ENCODE data around the gene CNTN5. TPM values are rescaled to one million over a fixed set of nuclear protein-coding genes. Genes with fewer than 3 reads are reported as not detected.
"Not testable (repeated sequence)": the region's sequence is repeated elsewhere in the genome, so short reads cannot be mapped to it uniquely, and the experiment has no call there.

CNTN5 gene
- total RNA-seq, 4 donors from 2014 or later: not detected

DNA sequence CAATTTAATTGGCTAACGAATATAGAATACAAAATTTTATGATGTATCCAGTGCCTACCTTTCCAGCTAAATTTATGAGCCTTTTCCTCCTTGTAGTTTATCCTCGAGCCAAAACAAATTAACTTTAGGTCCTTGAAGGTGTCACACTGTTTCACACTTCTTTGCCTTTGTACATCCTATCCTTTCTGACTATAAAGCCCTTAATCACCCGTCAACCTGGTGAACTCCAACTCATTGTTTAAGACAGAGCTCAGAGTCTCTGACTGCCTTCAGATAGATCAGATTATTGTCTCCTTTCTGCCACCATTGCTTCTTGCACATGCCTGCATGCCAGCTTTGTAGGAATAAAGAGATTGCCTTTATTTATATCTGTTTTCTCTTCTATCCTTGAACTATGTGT lies 58.8 kb downstream of the CNTN5 start:
- TF ChIP-seq POLR2A (IDR thresholded peaks at IDR 0.05): no peak
- TF ChIP-seq, protein P1, sequence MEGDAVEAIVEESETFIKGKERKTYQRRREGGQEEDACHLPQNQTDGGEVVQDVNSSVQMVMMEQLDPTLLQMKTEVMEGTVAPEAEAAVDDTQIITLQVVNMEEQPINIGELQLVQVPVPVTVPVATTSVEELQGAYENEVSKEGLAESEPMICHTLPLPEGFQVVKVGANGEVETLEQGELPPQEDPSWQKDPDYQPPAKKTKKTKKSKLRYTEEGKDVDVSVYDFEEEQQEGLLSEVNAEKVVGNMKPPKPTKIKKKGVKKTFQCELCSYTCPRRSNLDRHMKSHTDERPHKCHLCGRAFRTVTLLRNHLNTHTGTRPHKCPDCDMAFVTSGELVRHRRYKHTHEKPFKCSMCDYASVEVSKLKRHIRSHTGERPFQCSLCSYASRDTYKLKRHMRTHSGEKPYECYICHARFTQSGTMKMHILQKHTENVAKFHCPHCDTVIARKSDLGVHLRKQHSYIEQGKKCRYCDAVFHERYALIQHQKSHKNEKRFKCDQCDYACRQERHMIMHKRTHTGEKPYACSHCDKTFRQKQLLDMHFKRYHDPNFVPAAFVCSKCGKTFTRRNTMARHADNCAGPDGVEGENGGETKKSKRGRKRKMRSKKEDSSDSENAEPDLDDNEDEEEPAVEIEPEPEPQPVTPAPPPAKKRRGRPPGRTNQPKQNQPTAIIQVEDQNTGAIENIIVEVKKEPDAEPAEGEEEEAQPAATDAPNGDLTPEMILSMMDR (IDR thresholded peaks at IDR 0.05): no peak
- WGBS, 2 donors: 58 to 59% methylated on average over 3 of the region's 3 CpGs
- H3K4me3 ChIP-seq (ENCODE audit: low read depth, poor library complexity, severe bottlenecking): no peak overlapping the region
- intact Hi-C loops (cut with DNase I; ENCODE audit: low total_unique reads): no loop called here
- DNase-seq (ENCODE audit: low spot score in 2 of 2): no peak

DNA sequence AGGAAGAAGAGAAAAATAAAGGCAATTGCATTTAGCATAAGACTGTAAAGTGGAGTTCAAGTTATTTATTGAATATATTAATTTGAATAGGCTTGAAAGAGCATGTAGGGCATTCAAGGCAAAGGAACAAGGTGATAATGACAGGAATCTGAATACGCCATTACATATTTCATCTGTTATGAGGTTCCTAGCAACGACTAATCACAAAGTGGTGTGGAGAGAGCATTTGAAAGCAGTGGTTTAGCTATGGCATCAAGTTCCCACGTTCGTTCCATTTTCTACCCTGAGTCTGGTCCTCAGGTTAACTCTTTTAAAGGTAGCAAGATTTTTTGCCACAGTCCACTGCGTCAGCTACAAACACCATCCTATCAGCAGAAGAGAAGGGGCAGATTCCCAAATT lies 59.4 kb downstream of the CNTN5 start:
- H3K4me3 ChIP-seq (ENCODE audit: low read depth, poor library complexity, severe bottlenecking): no peak overlapping the region
- no peak for TF ChIP-seq POLR2A (IDR thresholded peaks at IDR 0.05)
- TF ChIP-seq, protein P1 (IDR thresholded peaks at IDR 0.05): no peak
- 75 to 80% methylated on average over 5 of the region's 5 CpGs for WGBS, 2 donors
- intact Hi-C loops (cut with DNase I; ENCODE audit: low total_unique reads): no loop called here
- DNase-seq (ENCODE audit: low spot score in 2 of 2): no peak

DNA sequence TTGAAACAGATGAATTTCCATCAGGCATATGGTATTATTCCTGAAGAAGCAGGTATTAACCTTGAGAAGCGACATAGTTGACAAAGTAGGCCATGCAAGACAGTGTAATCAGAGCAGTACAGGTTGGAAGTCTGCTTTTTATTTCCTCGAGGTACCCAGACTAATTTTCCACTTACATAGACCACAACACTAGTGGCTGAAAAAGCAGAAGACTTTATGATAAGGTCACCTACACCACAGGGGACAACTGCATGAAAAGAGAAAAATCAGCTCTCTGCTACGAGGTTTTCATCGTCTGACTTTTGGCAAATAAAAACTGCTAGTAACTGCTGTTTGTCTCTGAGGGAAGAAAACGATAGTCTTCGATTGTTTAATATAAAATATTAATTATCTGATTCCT lies 77.5 kb downstream of the CNTN5 start:
- TF ChIP-seq, protein P1 (IDR thresholded peaks at IDR 0.05): no peak
- no peak for TF ChIP-seq POLR2A (IDR thresholded peaks at IDR 0.05)
- WGBS, 2 donors: 75 to 80% methylated on average over 6 of the region's 6 CpGs
- no peak overlapping the region for H3K4me3 ChIP-seq (ENCODE audit: low read depth, poor library complexity, severe bottlenecking)
- no peak for DNase-seq (ENCODE audit: low spot score in 2 of 2)
- intact Hi-C loops (cut with DNase I; ENCODE audit: low total_unique reads): no loop called here

DNA sequence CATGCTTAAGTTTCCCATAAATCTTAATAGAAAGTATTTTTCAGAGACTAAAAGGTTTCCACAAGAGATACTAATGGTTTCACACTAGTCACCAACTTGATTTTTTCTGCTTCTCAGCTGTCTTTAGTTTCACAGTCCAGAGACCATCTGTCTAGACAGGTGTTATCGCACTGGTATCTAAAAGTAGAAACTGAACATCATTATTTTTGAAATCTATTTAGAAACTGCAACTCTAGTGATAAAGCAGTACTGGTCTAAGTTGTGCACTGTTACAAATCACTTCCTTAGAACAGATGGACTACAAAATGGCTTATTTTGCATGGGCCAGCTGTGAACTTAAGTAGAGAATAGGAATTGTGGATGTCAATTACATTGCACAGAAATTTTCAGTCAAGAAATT lies 78.0 kb downstream of the CNTN5 start:
- intact Hi-C loops (cut with DNase I; ENCODE audit: low total_unique reads): no loop called here

DNA sequence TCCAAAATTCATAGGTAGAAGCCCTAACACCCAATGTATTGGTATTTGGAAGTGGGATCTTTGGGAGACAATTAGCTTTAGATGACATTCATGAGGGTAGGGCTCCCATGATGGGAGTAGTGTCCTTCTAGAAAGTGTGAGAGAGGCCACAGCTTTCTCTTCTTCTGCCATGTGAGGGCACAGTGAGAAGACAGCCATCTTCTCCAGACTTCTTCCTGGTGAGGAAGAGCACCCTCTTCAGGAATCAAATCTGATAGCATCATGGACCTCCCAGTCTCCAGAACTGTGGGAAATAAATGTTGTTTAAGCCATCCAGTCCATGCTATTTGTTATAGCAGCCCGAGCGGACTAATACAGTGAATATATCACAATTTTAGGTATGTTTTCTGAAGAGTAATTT lies 96.9 kb downstream of the CNTN5 start:
- WGBS, 2 donors: 93 to 95% methylated on average over 2 of the region's 2 CpGs

More for the DNA sequence above, 78.0 kb downstream of the CNTN5 start:
- DNase-seq (ENCODE audit: low spot score in 2 of 2): no peak
- 75 to 84% methylated on average over 1 of the region's 1 CpG for WGBS, 2 donors
- TF ChIP-seq POLR2A (IDR thresholded peaks at IDR 0.05): no peak
- TF ChIP-seq, protein P1 (IDR thresholded peaks at IDR 0.05): no peak
- H3K4me3 ChIP-seq (ENCODE audit: low read depth, poor library complexity, severe bottlenecking): no peak overlapping the region

DNA sequence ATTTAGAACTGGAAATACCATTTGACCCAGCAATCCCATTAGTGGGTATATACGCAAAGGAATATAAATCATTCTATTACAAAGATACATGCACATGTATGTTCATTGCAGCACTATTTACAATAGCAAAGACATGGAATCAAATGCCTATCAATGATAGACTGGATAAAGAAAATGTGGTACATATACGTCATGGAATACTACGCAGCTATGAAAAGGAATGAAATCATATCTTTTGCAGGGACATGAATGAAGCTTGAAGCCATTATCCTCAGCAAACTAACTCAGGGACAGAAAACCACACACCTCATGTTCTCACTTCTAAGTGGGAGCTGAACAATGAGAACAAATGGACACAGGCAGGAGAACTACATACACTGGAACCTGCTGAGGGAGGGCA lies 113.1 kb downstream of the CNTN5 start:
- DNase-seq (ENCODE audit: low spot score in 2 of 2); intact Hi-C loops (cut with DNase I; ENCODE audit: low total_unique reads); H3K4me3 ChIP-seq (ENCODE audit: low read depth, poor library complexity, severe bottlenecking): not testable (repeated sequence)
- WGBS, 2 donors: 80 to 95% methylated on average over 3 of the region's 3 CpGs

More for the DNA sequence above, 96.9 kb downstream of the CNTN5 start:
- intact Hi-C loops (cut with DNase I; ENCODE audit: low total_unique reads): no loop called here
- H3K4me3 ChIP-seq (ENCODE audit: low read depth, poor library complexity, severe bottlenecking): no peak overlapping the region
- DNase-seq (ENCODE audit: low spot score in 2 of 2): no peak
- TF ChIP-seq, protein P1 (IDR thresholded peaks at IDR 0.05): no peak
- no peak for TF ChIP-seq POLR2A (IDR thresholded peaks at IDR 0.05)

All from lower leg skin (tissue), 4 donors.